K562 (cell line): ENCODE data around the gene ODAD3. TPM values are rescaled to one million over a fixed set of nuclear protein-coding genes. Genes with fewer than 3 reads are reported as not detected.

Experiments
- BRD9 ChIP-seq: fragments of 450-650 bp; IDR thresholded peaks from 2 replicates; pipeline ENCODE4 v1.6.1; 2018; ENCODE audit warnings: low read depth; ENCODE audit not compliant: partially characterized antibody
- CBFB ChIP-seq: sonication (generic); formaldehyde crosslinking; IDR thresholded peaks from 2 replicates; pipeline ENCODE4 v1.4.0; 2020; ENCODE audit warnings: mild to moderate bottlenecking, missing genetic modification reagents
- CBX3 ChIP-seq, 2 experiments: IDR thresholded peaks; 1 replicate in 1 of 2; 2 replicates in 1 of 2; pipeline ENCODE4 v1.6.1; 2012; ENCODE audit warnings: inconsistent platforms in 2 of 2, low read length in 2 of 2, borderline replicate concordance in 1 of 2, control low read depth in 1 of 2
- CCNT2 ChIP-seq: IDR thresholded peaks from 2 replicates; pipeline ENCODE4 v1.6.1; 2011; ENCODE audit warnings: borderline replicate concordance, low read depth, mild to moderate bottlenecking, moderate library complexity, mixed read lengths, low read length; ENCODE audit not compliant: insufficient read length; ENCODE audit errors: extremely low read depth
- EWSR1 ChIP-seq: fragments of 450-650 bp; IDR thresholded peaks from 2 replicates; pipeline ENCODE4 v1.6.1; 2018; ENCODE audit warnings: borderline replicate concordance, mild to moderate bottlenecking, low read depth, moderate library complexity; ENCODE audit not compliant: partially characterized antibody
- FOXK1 ChIP-seq: sonication (generic); formaldehyde crosslinking; IDR thresholded peaks from 2 replicates; pipeline ENCODE4 v1.8.0; 2022; ENCODE audit warnings: missing genetic modification reagents, mild to moderate bottlenecking, borderline replicate concordance
- GABPB1 ChIP-seq: sonication (generic); formaldehyde crosslinking; IDR thresholded peaks from 2 replicates; pipeline ENCODE4 v1.8.0; 2022; ENCODE audit warnings: mild to moderate bottlenecking, missing genetic modification reagents
- GATAD2A ChIP-seq: fragments of 450-650 bp; IDR thresholded peaks from 2 replicates; pipeline ENCODE4 v1.6.1; 2017
- HDGF ChIP-seq: fragments of 450-650 bp; IDR thresholded peaks from 2 replicates; pipeline ENCODE4 v1.6.1; 2016
- LARP7 ChIP-seq: fragments of 450-650 bp; IDR thresholded peaks from 2 replicates; pipeline ENCODE4 v1.6.1; 2016
- MAFF ChIP-seq: IDR thresholded peaks from 2 replicates; pipeline ENCODE4 v1.6.1; 2012; ENCODE audit warnings: low read length, improper control_type of control experiment
- MXD1 ChIP-seq: fragments of 250-450 bp; sonication (Bioruptor Pico); IDR thresholded peaks from 2 replicates; pipeline ENCODE4 v1.8.0; 2021; ENCODE audit warnings: borderline replicate concordance, mild to moderate bottlenecking, moderate library complexity; ENCODE audit not compliant: poor library complexity, severe bottlenecking
- NFYB ChIP-seq: IDR thresholded peaks from 2 replicates; pipeline ENCODE4 v1.6.1; 2011; ENCODE audit warnings: mild to moderate bottlenecking, moderate library complexity; ENCODE audit not compliant: insufficient read length; ENCODE audit errors: extremely low read depth
- NONO ChIP-seq, 2 experiments: fragments of 200-400 bp in 1 of 2; fragments of 450-650 bp in 1 of 2; formaldehyde crosslinking in 1 of 2; IDR thresholded peaks; 2 replicates each; pipeline ENCODE4 v1.6.1; 2017; ENCODE audit warnings: low read depth in 2 of 2, mild to moderate bottlenecking in 2 of 2, moderate library complexity in 2 of 2, low read length in 1 of 2
- OTX1 ChIP-seq: fragments of 450-650 bp; formaldehyde crosslinking; IDR thresholded peaks from 2 replicates; pipeline ENCODE4 v1.4.0; 2022; ENCODE audit warnings: mild to moderate bottlenecking
- POLR2A ChIP-seq: fragments of 450-650 bp; conservative IDR thresholded peaks from 2 replicates; pipeline ENCODE4 v1.6.1; 2016
- POLR2B ChIP-seq: fragments of 450-650 bp; IDR thresholded peaks from 2 replicates; pipeline ENCODE4 v1.6.1; 2018; ENCODE audit warnings: low read depth; ENCODE audit not compliant: partially characterized antibody
- POLR3G ChIP-seq: IDR thresholded peaks from 2 replicates; pipeline ENCODE4 v1.6.1; 2011; ENCODE audit not compliant: insufficient read length, insufficient replicate concordance; ENCODE audit errors: extremely low read depth
- SAFB ChIP-seq: fragments of 200-400 bp; formaldehyde crosslinking; IDR thresholded peaks from 2 replicates; pipeline ENCODE4 v1.6.1; 2017; ENCODE audit warnings: low read depth, low read length, borderline replicate concordance
- SNIP1 ChIP-seq: fragments of 450-650 bp; IDR thresholded peaks from 2 replicates; pipeline ENCODE4 v1.7.1; 2017; ENCODE audit warnings: low read depth, mild to moderate bottlenecking
- TEAD4 ChIP-seq, 2 experiments: sonication (generic) in 1 of 2; formaldehyde crosslinking in 1 of 2; IDR thresholded peaks; 2 replicates each; pipeline versions ENCODE4 v1.6.1 to v1.8.0; 2012 to 2022; ENCODE audit warnings: borderline replicate concordance in 1 of 2, inconsistent platforms in 1 of 2, low read length in 1 of 2, mild to moderate bottlenecking in 1 of 2, missing genetic modification reagents in 1 of 2
- THAP12 ChIP-seq: fragments of 250-450 bp; sonication (Bioruptor Pico); IDR thresholded peaks from 2 replicates; pipeline ENCODE4 v1.9.0; 2021; ENCODE audit warnings: mild to moderate bottlenecking, inconsistent platforms
- ZNF140 ChIP-seq: fragments of 250-450 bp; sonication (Bioruptor Pico); IDR thresholded peaks from 2 replicates; pipeline ENCODE4 v1.8.0; 2021; ENCODE audit warnings: moderate library complexity, mild to moderate bottlenecking, inconsistent platforms
- ZNF212 ChIP-seq: fragments of 450-650 bp; formaldehyde crosslinking; IDR thresholded peaks from 2 replicates; pipeline ENCODE4 v1.4.0; 2020; ENCODE audit warnings: mild to moderate bottlenecking
- ZNF282 ChIP-seq: sonication (generic); formaldehyde crosslinking; IDR thresholded peaks from 2 replicates; pipeline ENCODE4 v1.8.1; 2023; ENCODE audit warnings: missing genetic modification reagents
- ZNF384 ChIP-seq: IDR thresholded peaks from 2 replicates; pipeline ENCODE4 v1.6.1; 2012; ENCODE audit warnings: low read depth, low read length, improper control_type of control experiment
- ZNF436 ChIP-seq: fragments of 250-450, 450-650 bp; sonication (Bioruptor Pico); formaldehyde crosslinking; IDR thresholded peaks from 2 replicates; pipeline ENCODE4 v1.7.0; 2020; ENCODE audit warnings: mild to moderate bottlenecking
- ZNF717 ChIP-seq: fragments of 250-450 bp; sonication (Bioruptor Pico); IDR thresholded peaks from 2 replicates; pipeline ENCODE4 v1.5.0; 2021
- polyA plus RNA-seq, 8 experiments: library from polyadenylated mRNA; depleted of rRNA in 4 of 8; stranded (reverse) in 5 of 8; unstranded in 3 of 8; fragments of >200 nt; fragmentation: Nextera tagmentation in 2 of 8; fragmentation: Illumina TruSeq in 1 of 8; extraction: Ambion mirVana in 2 of 8; extraction: Trizol in 1 of 8; gene quantifications; 2 replicates each; pipeline versions ENCODE4 v1.2.1 to v1.2.3, GENCODE V29; 2011 to 2014; ENCODE audit warnings: inconsistent platforms in 1 of 8, missing spikeins in 1 of 8
- total RNA-seq, 7 experiments: library from RNA; depleted of rRNA in 6 of 7; stranded (reverse); fragments of >200 nt in 6 of 7; fragmentation: Illumina TruSeq in 2 of 7; extraction: Trizol in 2 of 7; gene quantifications; 2 replicates each; pipeline versions ENCODE4 v1.2.1 to v1.2.3, GENCODE V29; 2011 to 2021; ENCODE audit warnings: low replicate concordance in 1 of 7

The ODAD3 gene
- total and polyA plus RNA-seq, 9 of the 15 experiments (the other 6 are each of a cell fraction or from before 2014, with no cell fraction given), result 0.07 to 0.72 (median 0.14) TPM; not detected in 2

- no peak for TF ChIP-seq LARP7
- TF ChIP-seq OTX1 (CRISPR knock-in tag), result no peak
- no peak for TF ChIP-seq ZNF140
- no peak for TF ChIP-seq MAFF
- TF ChIP-seq POLR3G, result no peak
- peak in 1 of 2 experiments; percentile 47; a peak in 1 of 3 replicates for TF ChIP-seq CBX3 (IDR thresholded peaks at IDR 0.05; ENCODE audit: borderline replicate concordance in 1 of 2, low read length in 2 of 2)
- peak; percentile 86 for TF ChIP-seq CCNT2
- TF ChIP-seq TEAD4 (IDR thresholded peaks at IDR 0.05; ENCODE audit: low read length), result 0 out of 2 replicates have a peak, but pooled peaks have one; percentile 42
- TF ChIP-seq TEAD4 (CRISPR knock-in tag; IDR thresholded peaks at IDR 0.05; ENCODE audit: borderline replicate concordance), result no peak
- TF ChIP-seq EWSR1, result no peak
- TF ChIP-seq NONO (IDR thresholded peaks at IDR 0.05; ENCODE audit: low read depth in 2 of 2, low read length in 1 of 2), result 0 out of 4 replicates have a peak, but pooled peaks of 1 of the 2 experiments have one; percentile 70
- TF ChIP-seq SAFB, result no peak
- no peak for TF ChIP-seq HDGF
- TF ChIP-seq CBFB, result peak; percentile 50; the same call in 1 of the 2 replicates
- TF ChIP-seq POLR2B, result no peak
- no peak for TF ChIP-seq NFYB
- TF ChIP-seq ZNF717 (CRISPR knock-in tag), result no peak
- peak; percentile 6 for TF ChIP-seq MXD1 (CRISPR knock-in tag)
- TF ChIP-seq ZNF282 (CRISPR knock-in tag), result peak; percentile 59; the same call in 1 of the 2 replicates
- no peak for TF ChIP-seq GATAD2A
- 0 out of 2 replicates have a peak, but pooled peaks have one; percentile 18 for TF ChIP-seq FOXK1 (CRISPR knock-in tag)
- TF ChIP-seq THAP12, result peak; percentile 52; the same call in 1 of the 2 replicates
- no peak for TF ChIP-seq ZNF436 (CRISPR knock-in tag)
- TF ChIP-seq POLR2A, result peak; percentile 44; the same call in 1 of the 2 replicates
- TF ChIP-seq ZNF212, result no peak
- peak; percentile 39; the same call in 1 of the 2 replicates for TF ChIP-seq GABPB1 (CRISPR knock-in tag)
- TF ChIP-seq SNIP1, result no peak
- TF ChIP-seq BRD9, result no peak
- TF ChIP-seq ZNF384, result 0 out of 2 replicates have a peak, but pooled peaks have one; percentile 43
Measured at GRCh38 chr19:11382898-11383705, 51.8 kb downstream of the ODAD3 start (continued).
